ENCODE measurements around the gene CDKN2AIPNL. TPM values are rescaled to one million over a fixed set of nuclear protein-coding genes. Genes with fewer than 3 reads are reported as not detected.
A peak's percentile ranks its signal among the peaks of the same experiment; 100 is the strongest.

The CDKN2AIPNL gene
- total RNA-seq, 1 donor from 2014 or later = 37.1 TPM

- no peak for DNase-seq (ENCODE audit: low read depth)
- TF ChIP-seq CTCF (IDR thresholded peaks at IDR 0.05; ENCODE audit: insufficient read depth, low read length, severe bottlenecking) = no peak
- FAIRE-seq = no peak
- H3K36me3 ChIP-seq (ENCODE audit: control insufficient read depth, insufficient read depth, low read length) = no peaks in the 10 kb centered on the region
- H3K27me3 ChIP-seq (ENCODE audit: control insufficient read depth, insufficient read depth, low read length) = no peaks in the 10 kb centered on the region
- H3K4me3 ChIP-seq (ENCODE audit: low read depth, low read length) = no peak overlapping the region
Measured at GRCh38 chr5:134451225-134451935, 39.7 kb upstream of the CDKN2AIPNL start.

DNA sequence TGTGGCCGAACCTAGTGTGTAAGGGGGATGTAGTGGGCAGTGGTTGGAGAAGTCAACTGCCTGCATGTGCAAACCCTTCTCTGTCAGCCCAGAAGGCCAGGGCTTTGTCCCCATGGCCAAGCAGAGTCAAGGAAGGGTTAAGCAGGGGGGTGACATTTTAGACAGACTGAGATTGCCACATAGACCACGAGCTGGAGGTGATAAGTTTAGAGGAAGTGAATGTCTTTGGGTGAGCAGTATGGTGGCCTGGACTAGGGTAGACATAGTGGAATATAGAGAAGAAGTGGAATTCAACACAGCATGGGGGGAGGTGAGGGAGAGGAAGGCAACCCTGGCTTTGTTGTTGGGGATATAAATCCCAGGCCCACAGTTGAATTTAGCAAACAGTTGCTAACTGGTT lies 38.7 kb upstream of the CDKN2AIPNL start:
- FAIRE-seq (no peak), DNase-seq (ENCODE audit: low read depth) (no peak)
- Histone ChIP-seq H3K27me3 (ENCODE audit: control insufficient read depth, insufficient read depth, low read length) (no peaks in the 10 kb centered on the region), H3K36me3 (ENCODE audit: control insufficient read depth, insufficient read depth, low read length) (no peaks in the 10 kb centered on the region), H3K4me3 (ENCODE audit: low read depth, low read length) (no peak overlapping the region)
- no peak for TF ChIP-seq CTCF (IDR thresholded peaks at IDR 0.05; ENCODE audit: insufficient read depth, low read length, severe bottlenecking)

DNA sequence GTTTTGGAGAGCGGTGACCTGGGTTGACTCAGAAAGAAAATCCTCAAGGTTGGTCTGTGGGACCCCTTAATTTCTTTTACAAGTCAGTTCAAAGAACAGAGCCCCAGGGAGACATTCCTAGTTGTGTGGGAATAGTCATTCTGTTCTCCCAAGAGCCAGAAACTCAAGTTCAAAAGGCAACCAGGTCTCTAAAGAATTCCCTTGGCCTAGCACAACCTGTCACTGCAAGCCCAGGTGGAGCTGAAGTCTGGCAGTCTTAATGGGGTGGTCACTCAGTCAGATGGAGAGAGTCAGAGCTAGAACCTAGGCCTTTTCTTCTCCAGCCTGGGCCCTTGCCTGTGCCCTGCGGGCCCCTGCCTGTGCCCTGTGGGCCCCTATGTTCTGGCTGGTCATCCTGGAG lies 37.5 kb upstream of the CDKN2AIPNL start:
- FAIRE-seq (no peak), DNase-seq (ENCODE audit: low read depth) (peak; percentile 34)
- Histone ChIP-seq H3K4me3 (ENCODE audit: low read depth, low read length) (no peak overlapping the region), H3K27me3 (ENCODE audit: control insufficient read depth, insufficient read depth, low read length) (no peaks in the 10 kb centered on the region), H3K36me3 (ENCODE audit: control insufficient read depth, insufficient read depth, low read length) (no peaks in the 10 kb centered on the region)
- no peak for TF ChIP-seq CTCF (IDR thresholded peaks at IDR 0.05; ENCODE audit: insufficient read depth, low read length, severe bottlenecking)

DNA sequence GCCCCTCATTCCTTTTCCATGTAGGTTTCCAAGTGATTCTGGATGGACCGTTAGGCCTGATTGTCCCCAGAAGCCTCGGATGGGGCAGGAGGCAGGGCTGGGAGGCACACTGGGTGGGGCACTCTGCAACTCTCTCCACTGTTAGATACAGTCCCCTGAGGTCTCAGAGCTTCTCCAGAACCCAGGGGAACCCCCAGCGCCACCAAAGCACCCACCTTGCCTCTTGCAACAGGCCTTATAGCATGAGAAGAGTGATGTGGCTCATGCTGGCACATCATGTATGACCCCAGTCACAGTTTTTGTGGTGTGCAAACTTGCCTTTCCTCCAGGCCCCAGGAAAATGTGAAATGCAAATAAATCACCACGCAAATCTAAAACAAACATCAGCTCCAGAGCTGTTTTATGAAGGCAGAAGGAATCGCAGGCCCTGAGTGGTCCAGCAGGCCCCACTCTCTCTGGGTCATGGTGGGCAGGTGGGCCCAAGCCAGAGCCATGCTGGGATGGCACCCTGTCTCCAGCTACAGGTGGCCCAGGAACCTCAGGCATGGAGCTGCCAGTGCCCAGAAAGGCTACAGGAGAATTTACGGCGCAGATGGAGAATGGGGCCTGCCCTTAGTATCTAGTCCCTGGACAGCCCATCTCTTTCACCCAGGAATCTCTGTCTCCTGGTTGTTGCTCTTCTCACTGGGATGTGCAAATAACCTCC lies 36.3 kb upstream of the CDKN2AIPNL start:
- no peaks in the 10 kb centered on the region for H3K36me3 ChIP-seq (ENCODE audit: control insufficient read depth, insufficient read depth, low read length)
- H3K4me3 ChIP-seq (ENCODE audit: low read depth, low read length) = no peak overlapping the region
- DNase-seq (ENCODE audit: low read depth) (no peak), FAIRE-seq (no peak)
- no peaks in the 10 kb centered on the region for H3K27me3 ChIP-seq (ENCODE audit: control insufficient read depth, insufficient read depth, low read length)
- no peak for TF ChIP-seq CTCF (IDR thresholded peaks at IDR 0.05; ENCODE audit: insufficient read depth, low read length, severe bottlenecking)

DNA sequence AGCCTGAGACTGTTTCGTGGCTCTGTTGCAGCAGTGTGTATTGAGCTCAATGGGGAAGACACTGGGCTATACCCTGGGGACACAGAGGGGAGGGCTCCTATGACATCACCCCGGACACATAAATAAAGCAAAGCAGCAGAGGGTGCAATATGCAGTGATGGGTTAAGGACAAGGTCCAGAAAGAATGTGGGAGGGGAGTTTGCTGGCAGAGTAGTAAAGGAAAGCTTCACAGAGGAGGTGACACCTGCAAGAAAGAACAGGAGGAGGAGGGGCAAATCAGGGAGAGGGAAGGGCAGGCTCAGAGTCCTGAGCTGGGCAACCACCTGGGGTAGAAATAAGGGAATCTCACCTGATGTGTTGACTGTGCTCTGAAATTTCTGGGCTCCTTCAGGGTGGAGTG lies 35.3 kb upstream of the CDKN2AIPNL start:
- no peak for FAIRE-seq
- TF ChIP-seq CTCF (IDR thresholded peaks at IDR 0.05; ENCODE audit: insufficient read depth, low read length, severe bottlenecking) = no peak
- no peaks in the 10 kb centered on the region for H3K27me3 ChIP-seq (ENCODE audit: control insufficient read depth, insufficient read depth, low read length)
- no peak for DNase-seq (ENCODE audit: low read depth)
- no peaks in the 10 kb centered on the region for H3K36me3 ChIP-seq (ENCODE audit: control insufficient read depth, insufficient read depth, low read length)
- no peak overlapping the region for H3K4me3 ChIP-seq (ENCODE audit: low read depth, low read length)
